ENCODE measurements around the gene KCNRG.

Gene KCNRG

GRCh38 chr13:50026788-50027473 is 11.7 kb downstream of the KCNRG start:
- H3K4me1 ChIP-seq (ENCODE audit: low read length) = peaks cover 22% of the 10 kb centered on the region; the same call in 1 of the 2 replicates
- DNase-seq = peak; percentile 58
- H3K9me2 ChIP-seq (replicated peaks; ENCODE audit: insufficient read depth, low read length) = no peaks in the 10 kb centered on the region
- no peak overlapping the region for H3K4me2 ChIP-seq (ENCODE audit: low read depth, low read length)
- no peaks in the 10 kb centered on the region for H3K79me2 ChIP-seq (ENCODE audit: low read length)
- H3K9me3 ChIP-seq (replicated peaks; ENCODE audit: insufficient read depth, low read length) = no peaks in the 10 kb centered on the region
- no peak overlapping the region for H2AFZ ChIP-seq (ENCODE audit: low read length)
- no peaks in the 10 kb centered on the region for H3K27me3 ChIP-seq (replicated peaks; ENCODE audit: insufficient read depth, low read length)
- no peak overlapping the region for H3K9ac ChIP-seq (ENCODE audit: low read length)
- no peak overlapping the region for H3K4me3 ChIP-seq (ENCODE audit: low read length)
- no peaks in the 10 kb centered on the region; the same call in 1 of the 2 replicates for H3K36me3 ChIP-seq (replicated peaks; ENCODE audit: insufficient read depth, low read length)
- TF ChIP-seq EZH2phosphoT487 (IDR thresholded peaks at IDR 0.05; ENCODE audit: low read length) = no peak
- TF ChIP-seq CTCF (IDR thresholded peaks at IDR 0.05; ENCODE audit: low read length) = no peak
- no peak for TF ChIP-seq EZH2 (optimal IDR thresholded peaks at IDR 0.05; ENCODE audit: low read depth, low read length)
- no peaks in the 10 kb centered on the region for H4K20me1 ChIP-seq (ENCODE audit: insufficient read depth, low read length)
- H3K27ac ChIP-seq (ENCODE audit: low read length) = peak overlapping the region; percentile 43; the same call in 1 of the 2 replicates
- H3F3A ChIP-seq (ENCODE audit: insufficient read depth, low read length) = peaks cover 12% of the 10 kb centered on the region; the same call in 1 of the 2 replicates

- Histone ChIP-seq H3K27me3 (replicated peaks; ENCODE audit: insufficient read depth, low read length) (no peaks in the 10 kb centered on the region), H3K9me3 (replicated peaks; ENCODE audit: insufficient read depth, low read length) (no peaks in the 10 kb centered on the region), H4K20me1 (ENCODE audit: insufficient read depth, low read length) (no peaks in the 10 kb centered on the region), H3K4me1 (ENCODE audit: low read length) (peaks cover 22% of the 10 kb centered on the region; the same call in 1 of the 2 replicates), H3K79me2 (ENCODE audit: low read length) (no peaks in the 10 kb centered on the region), H3K9ac (ENCODE audit: low read length) (no peak overlapping the region), H3K4me2 (ENCODE audit: low read depth, low read length) (no peak overlapping the region), H3F3A (ENCODE audit: insufficient read depth, low read length) (peaks cover 16% of the 10 kb centered on the region), H2AFZ (ENCODE audit: low read length) (no peak overlapping the region), H3K27ac (ENCODE audit: low read length) (no peak overlapping the region), H3K9me2 (replicated peaks; ENCODE audit: insufficient read depth, low read length) (no peaks in the 10 kb centered on the region), H3K4me3 (ENCODE audit: low read length) (no peak overlapping the region), H3K36me3 (replicated peaks; ENCODE audit: insufficient read depth, low read length) (no peaks in the 10 kb centered on the region)
- no peak for DNase-seq
- TF ChIP-seq CTCF (IDR thresholded peaks at IDR 0.05; ENCODE audit: low read length) (no peak), EZH2phosphoT487 (IDR thresholded peaks at IDR 0.05; ENCODE audit: low read length) (no peak), EZH2 (optimal IDR thresholded peaks at IDR 0.05; ENCODE audit: low read depth, low read length) (no peak)
These were observed 15.1 kb downstream of the KCNRG start for GRCh38 chr13:50030315-50030714.

- Histone ChIP-seq H3K27ac (ENCODE audit: low read length) (no peak overlapping the region), H3K4me1 (ENCODE audit: low read length) (0 out of 2 replicates have a peak, but pooled peaks cover 5% of the 10 kb centered on the region)
These were observed 18.5 kb downstream of the KCNRG start for GRCh38 chr13:50033725-50034124.

More at GRCh38 chr13:50033725-50034124, 18.5 kb downstream of the KCNRG start:
- no peak for TF ChIP-seq CTCF (IDR thresholded peaks at IDR 0.05; ENCODE audit: low read length)
- TF ChIP-seq EZH2 (optimal IDR thresholded peaks at IDR 0.05; ENCODE audit: low read depth, low read length) = no peak
- no peak for TF ChIP-seq EZH2phosphoT487 (IDR thresholded peaks at IDR 0.05; ENCODE audit: low read length)
- no peak for DNase-seq
- no peak overlapping the region for H2AFZ ChIP-seq (ENCODE audit: low read length)
- H3K9me3 ChIP-seq (replicated peaks; ENCODE audit: insufficient read depth, low read length) = no peaks in the 10 kb centered on the region
- no peaks in the 10 kb centered on the region for H4K20me1 ChIP-seq (ENCODE audit: insufficient read depth, low read length)
- H3F3A ChIP-seq (ENCODE audit: insufficient read depth, low read length) = peaks cover 3% of the 10 kb centered on the region
- no peak overlapping the region for H3K4me3 ChIP-seq (ENCODE audit: low read length)
- no peaks in the 10 kb centered on the region for H3K9me2 ChIP-seq (replicated peaks; ENCODE audit: insufficient read depth, low read length)
- no peaks in the 10 kb centered on the region for H3K79me2 ChIP-seq (ENCODE audit: low read length)
- no peaks in the 10 kb centered on the region for H3K36me3 ChIP-seq (replicated peaks; ENCODE audit: insufficient read depth, low read length)
- H3K4me2 ChIP-seq (ENCODE audit: low read depth, low read length) = no peak overlapping the region
- H3K9ac ChIP-seq (ENCODE audit: low read length) = no peak overlapping the region
- H3K27me3 ChIP-seq (replicated peaks; ENCODE audit: insufficient read depth, low read length) = no peaks in the 10 kb centered on the region

Data from MM.1S (cell line).